Ishikawa (cell line): ENCODE data around the gene COMMD1.

Source experiments
- CEBPB ChIP-seq: IDR thresholded peaks from 2 replicates; pipeline ENCODE4 v1.6.1; 2012
- CREB1 ChIP-seq: IDR thresholded peaks from 2 replicates; pipeline ENCODE4 v1.6.1; 2012; ENCODE audit warnings: low read depth
- EGR1 ChIP-seq: IDR thresholded peaks from 2 replicates; pipeline ENCODE4 v1.6.1; 2012
- EP300 ChIP-seq: IDR thresholded peaks from 2 replicates; pipeline ENCODE4 v1.6.1; 2012; ENCODE audit warnings: borderline replicate concordance
- FOXM1 ChIP-seq: IDR thresholded peaks from 2 replicates; pipeline ENCODE4 v1.6.1; 2012; ENCODE audit warnings: low read depth, borderline replicate concordance
- RAD21 ChIP-seq: IDR thresholded peaks from 2 replicates; pipeline ENCODE4 v1.6.1; 2012; ENCODE audit warnings: low read depth
- TAF1 ChIP-seq: IDR thresholded peaks from 2 replicates; pipeline ENCODE4 v1.6.1; 2012; ENCODE audit warnings: low read depth, mild to moderate bottlenecking
- TCF12 ChIP-seq: IDR thresholded peaks from 2 replicates; pipeline ENCODE4 v1.6.1; 2012; ENCODE audit warnings: low read depth
- YY1 ChIP-seq: IDR thresholded peaks from 2 replicates; pipeline ENCODE4 v1.6.1; 2012; ENCODE audit warnings: low read depth
- TF ChIP-seq, protein P1 (sequence below): IDR thresholded peaks from 2 replicates; pipeline ENCODE4 v1.6.1; 2012
- TF ChIP-seq, protein P2 (sequence below): IDR thresholded peaks from 2 replicates; pipeline ENCODE4 v1.6.1; 2012; ENCODE audit warnings: low read depth, mild to moderate bottlenecking

DNA sequence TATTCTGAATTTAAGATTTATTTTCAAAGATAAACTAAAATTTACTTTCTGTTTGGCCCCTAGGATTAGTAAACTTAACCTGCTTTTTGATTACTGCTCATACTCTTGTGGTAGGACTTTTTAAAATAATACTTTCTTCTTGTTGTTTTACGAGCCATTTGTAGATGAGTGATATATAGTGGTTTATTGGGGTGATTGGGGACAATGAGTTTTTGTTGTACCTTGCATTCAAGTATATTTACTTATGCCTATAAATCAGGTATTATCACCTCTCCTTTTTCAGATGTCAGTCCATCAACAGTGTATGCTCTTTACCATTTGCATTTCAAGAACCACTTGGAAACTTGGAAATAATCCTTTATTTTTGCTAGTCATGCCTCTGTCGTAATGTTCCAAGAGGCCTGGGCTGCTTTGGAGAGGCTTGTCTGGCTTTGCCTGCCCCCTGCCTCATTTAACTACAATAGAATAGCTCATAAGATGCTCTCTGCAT is 131.3 kb downstream of the COMMD1 start:
- TF ChIP-seq CEBPB (no peak), EP300 (no peak), TCF12 (no peak), YY1 (no peak), EGR1 (no peak), TAF1 (no peak), CREB1 (no peak), RAD21 (no peak), FOXM1 (no peak)
- TF ChIP-seq, protein P1, sequence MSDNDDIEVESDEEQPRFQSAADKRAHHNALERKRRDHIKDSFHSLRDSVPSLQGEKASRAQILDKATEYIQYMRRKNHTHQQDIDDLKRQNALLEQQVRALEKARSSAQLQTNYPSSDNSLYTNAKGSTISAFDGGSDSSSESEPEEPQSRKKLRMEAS: no peak
- TF ChIP-seq, protein P2, sequence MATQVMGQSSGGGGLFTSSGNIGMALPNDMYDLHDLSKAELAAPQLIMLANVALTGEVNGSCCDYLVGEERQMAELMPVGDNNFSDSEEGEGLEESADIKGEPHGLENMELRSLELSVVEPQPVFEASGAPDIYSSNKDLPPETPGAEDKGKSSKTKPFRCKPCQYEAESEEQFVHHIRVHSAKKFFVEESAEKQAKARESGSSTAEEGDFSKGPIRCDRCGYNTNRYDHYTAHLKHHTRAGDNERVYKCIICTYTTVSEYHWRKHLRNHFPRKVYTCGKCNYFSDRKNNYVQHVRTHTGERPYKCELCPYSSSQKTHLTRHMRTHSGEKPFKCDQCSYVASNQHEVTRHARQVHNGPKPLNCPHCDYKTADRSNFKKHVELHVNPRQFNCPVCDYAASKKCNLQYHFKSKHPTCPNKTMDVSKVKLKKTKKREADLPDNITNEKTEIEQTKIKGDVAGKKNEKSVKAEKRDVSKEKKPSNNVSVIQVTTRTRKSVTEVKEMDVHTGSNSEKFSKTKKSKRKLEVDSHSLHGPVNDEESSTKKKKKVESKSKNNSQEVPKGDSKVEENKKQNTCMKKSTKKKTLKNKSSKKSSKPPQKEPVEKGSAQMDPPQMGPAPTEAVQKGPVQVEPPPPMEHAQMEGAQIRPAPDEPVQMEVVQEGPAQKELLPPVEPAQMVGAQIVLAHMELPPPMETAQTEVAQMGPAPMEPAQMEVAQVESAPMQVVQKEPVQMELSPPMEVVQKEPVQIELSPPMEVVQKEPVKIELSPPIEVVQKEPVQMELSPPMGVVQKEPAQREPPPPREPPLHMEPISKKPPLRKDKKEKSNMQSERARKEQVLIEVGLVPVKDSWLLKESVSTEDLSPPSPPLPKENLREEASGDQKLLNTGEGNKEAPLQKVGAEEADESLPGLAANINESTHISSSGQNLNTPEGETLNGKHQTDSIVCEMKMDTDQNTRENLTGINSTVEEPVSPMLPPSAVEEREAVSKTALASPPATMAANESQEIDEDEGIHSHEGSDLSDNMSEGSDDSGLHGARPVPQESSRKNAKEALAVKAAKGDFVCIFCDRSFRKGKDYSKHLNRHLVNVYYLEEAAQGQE: no peak
